HL-60 (cell line): ENCODE measurements around the gene SLC9A6.

ENCODE experiments used
- DNase-seq, 2 experiments: peaks; one replicate each; pipeline ENCODE4 v3.0.0-alpha.2; 2010 to 2020; ENCODE audit warnings: low read depth in 1 of 2, low spot score in 1 of 2
- H3K27ac ChIP-seq: fragments of 250-450 bp; sonication (Bioruptor Pico); replicated peaks from 2 replicates; pipeline ENCODE4 v1.5.1; 2020; ENCODE audit warnings: mild to moderate bottlenecking, moderate library complexity
- H3K27me3 ChIP-seq: fragments of 250-450 bp; sonication (Bioruptor Pico); 2 replicates; pipeline ENCODE4 v1.5.1; 2021; ENCODE audit warnings: mild to moderate bottlenecking, moderate library complexity; ENCODE audit not compliant: insufficient read depth, poor library complexity, severe bottlenecking
- H3K4me3 ChIP-seq: replicated peaks from 2 replicates; pipeline ENCODE4 v1.5.1; 2011; ENCODE audit warnings: mild to moderate bottlenecking, control low read depth, low read length; ENCODE audit not compliant: insufficient read depth
- CTCF ChIP-seq: IDR thresholded peaks from one replicate; pipeline ENCODE4 v1.5.1; 2011; ENCODE audit warnings: low read length, control low read depth, inconsistent platforms; ENCODE audit not compliant: insufficient read depth
- GABPA ChIP-seq: IDR thresholded peaks from 2 replicates; pipeline ENCODE4 v1.6.1; 2012; ENCODE audit warnings: low read depth
- POLR2AphosphoS5 ChIP-seq: IDR thresholded peaks from 2 replicates; pipeline ENCODE4 v1.6.1; 2012; ENCODE audit warnings: low read depth
- SPI1 ChIP-seq: IDR thresholded peaks from 2 replicates; pipeline ENCODE4 v1.6.1; 2012; ENCODE audit warnings: low read depth, mild to moderate bottlenecking, borderline replicate concordance
- TF ChIP-seq, protein P1 (sequence below): IDR thresholded peaks from 2 replicates; pipeline ENCODE4 v1.6.1; 2012; ENCODE audit warnings: low read depth; ENCODE audit not compliant: insufficient replicate concordance

The SLC9A6 gene

GRCh38 chrX:135985973-135986310 lies 707 bp downstream of the SLC9A6 start:
- Histone ChIP-seq H3K27me3 (no peaks in the 10 kb centered on the region), H3K27ac (no peak overlapping the region), H3K4me3 (peak overlapping the region; percentile 76)
- TF ChIP-seq, protein P1, sequence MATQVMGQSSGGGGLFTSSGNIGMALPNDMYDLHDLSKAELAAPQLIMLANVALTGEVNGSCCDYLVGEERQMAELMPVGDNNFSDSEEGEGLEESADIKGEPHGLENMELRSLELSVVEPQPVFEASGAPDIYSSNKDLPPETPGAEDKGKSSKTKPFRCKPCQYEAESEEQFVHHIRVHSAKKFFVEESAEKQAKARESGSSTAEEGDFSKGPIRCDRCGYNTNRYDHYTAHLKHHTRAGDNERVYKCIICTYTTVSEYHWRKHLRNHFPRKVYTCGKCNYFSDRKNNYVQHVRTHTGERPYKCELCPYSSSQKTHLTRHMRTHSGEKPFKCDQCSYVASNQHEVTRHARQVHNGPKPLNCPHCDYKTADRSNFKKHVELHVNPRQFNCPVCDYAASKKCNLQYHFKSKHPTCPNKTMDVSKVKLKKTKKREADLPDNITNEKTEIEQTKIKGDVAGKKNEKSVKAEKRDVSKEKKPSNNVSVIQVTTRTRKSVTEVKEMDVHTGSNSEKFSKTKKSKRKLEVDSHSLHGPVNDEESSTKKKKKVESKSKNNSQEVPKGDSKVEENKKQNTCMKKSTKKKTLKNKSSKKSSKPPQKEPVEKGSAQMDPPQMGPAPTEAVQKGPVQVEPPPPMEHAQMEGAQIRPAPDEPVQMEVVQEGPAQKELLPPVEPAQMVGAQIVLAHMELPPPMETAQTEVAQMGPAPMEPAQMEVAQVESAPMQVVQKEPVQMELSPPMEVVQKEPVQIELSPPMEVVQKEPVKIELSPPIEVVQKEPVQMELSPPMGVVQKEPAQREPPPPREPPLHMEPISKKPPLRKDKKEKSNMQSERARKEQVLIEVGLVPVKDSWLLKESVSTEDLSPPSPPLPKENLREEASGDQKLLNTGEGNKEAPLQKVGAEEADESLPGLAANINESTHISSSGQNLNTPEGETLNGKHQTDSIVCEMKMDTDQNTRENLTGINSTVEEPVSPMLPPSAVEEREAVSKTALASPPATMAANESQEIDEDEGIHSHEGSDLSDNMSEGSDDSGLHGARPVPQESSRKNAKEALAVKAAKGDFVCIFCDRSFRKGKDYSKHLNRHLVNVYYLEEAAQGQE: no peak
- TF ChIP-seq SPI1 (no peak), GABPA (no peak), CTCF (no peak), POLR2AphosphoS5 (no peak)
- DNase-seq: no peak

- DNase-seq: no peak
- TF ChIP-seq GABPA (no peak), POLR2AphosphoS5 (no peak), SPI1 (no peak), CTCF (no peak)
- TF ChIP-seq, protein P1: no peak
- Histone ChIP-seq H3K4me3 (no peak overlapping the region), H3K27me3 (no peaks in the 10 kb centered on the region), H3K27ac (no peak overlapping the region)
Observed at GRCh38 chrX:135988245-135988644, 3.0 kb downstream of the SLC9A6 start.

GRCh38 chrX:136015016-136015415 lies 29.8 kb downstream of the SLC9A6 start:
- TF ChIP-seq, protein P1: no peak
- TF ChIP-seq POLR2AphosphoS5: no peak
- no peak for DNase-seq
- H3K4me3 ChIP-seq: no peak overlapping the region
- H3K27ac ChIP-seq: no peak overlapping the region
- H3K27me3 ChIP-seq: no peaks in the 10 kb centered on the region

- DNase-seq: no peak
Observed at GRCh38 chrX:136016881-136017280, 31.6 kb downstream of the SLC9A6 start.

More at GRCh38 chrX:136016881-136017280, 31.6 kb downstream of the SLC9A6 start:
- TF ChIP-seq GABPA: no peak
- TF ChIP-seq SPI1: no peak
- TF ChIP-seq, protein P1: no peak
- TF ChIP-seq CTCF: no peak
- no peak for TF ChIP-seq POLR2AphosphoS5
- Histone ChIP-seq H3K27me3 (no peaks in the 10 kb centered on the region), H3K27ac (no peak overlapping the region), H3K4me3 (no peak overlapping the region)
